Measurements from ENCODE around the gene KLHL21. TPM values are rescaled to one million over a fixed set of nuclear protein-coding genes. Genes with fewer than 3 reads are reported as not detected.
A peak's percentile ranks its signal among the peaks of the same experiment; 100 is the strongest.

The KLHL21 gene
- total RNA-seq, 1 experiment from 2014 or later, result 35.9 TPM

GRCh38 chr1:6613361-6614018 lies 10.8 kb upstream of the KLHL21 start, which contains the start of gene PHF13:
PHF13 (plus strand) TSS chr1:6613731; CDS start chr1:6614067, 336 bp downstream.
- Histone ChIP-seq H3K9me3 (ENCODE audit: control insufficient read depth, insufficient read depth, low read depth, low read length) (no peaks in the 10 kb centered on the region), H3K4me1 (ENCODE audit: control insufficient read depth, insufficient read depth, low read length) (peaks cover 22% of the 10 kb centered on the region), H3K27me3 (ENCODE audit: control insufficient read depth, insufficient read depth, low read length) (no peaks in the 10 kb centered on the region), H3K27ac (ENCODE audit: low read length) (peak within 1 kb of the TSS; percentile 95), H3K4me3 (ENCODE audit: low read depth in 2 of 2, low read length in 2 of 2) (peak within 1 kb of the TSS; percentile 89 to 90), H3K36me3 (ENCODE audit: control insufficient read depth, insufficient read depth, low read length) (no peaks in the 10 kb centered on the region; the same call in 1 of the 2 replicates)
- ChIA-PET POLR2A (interaction anchor here (0.6 kb wide), 1 partner anchor 200 kb away, joined by 3 read pairs; no protein-coding TSS in a partner anchor), CTCF (interaction anchor here (0.7 kb wide), 1 partner anchor 12 kb away, joined by 3 read pairs; no protein-coding TSS in a partner anchor)
- no TSS peak for BruUV-seq (replicated peaks)
- peak; percentile 84 for DNase-seq (ENCODE audit: low read depth, low spot score)
- peak; percentile 95 for ATAC-seq
- in situ Hi-C loops (cut with HindIII; ENCODE audit: low pct_unique_long_range_greater_than_20kb, low sequenced_read_pairs) (no loop called here), intact Hi-C loops (cut with micrococcal nuclease; ENCODE audit: unreplicated experiment) (no loop called here)
- no peak for TF ChIP-seq REST (IDR thresholded peaks at IDR 0.05; ENCODE audit: insufficient read depth in 1 of 2, low read depth in 2 of 2, low read length in 1 of 2)
- TF ChIP-seq SIN3A (IDR thresholded peaks at IDR 0.05; ENCODE audit: borderline replicate concordance, insufficient read depth, low read depth, low read length), result peak; percentile 23; the same call in 1 of the 2 replicates

GRCh38 chr1:6612641-6613360 lies 10.1 kb upstream of the KLHL21 start:
- ChIA-PET CTCF (interaction anchor here (1.0 kb wide), 1 partner anchor 9 kb away, joined by 3 read pairs; no protein-coding TSS in a partner anchor), POLR2A (interaction anchor here (0.6 kb wide), 1 partner anchor 199 kb away, joined by 3 read pairs; no protein-coding TSS in a partner anchor)
- Histone ChIP-seq H3K27ac (ENCODE audit: low read length) (peak overlapping the region; percentile 95), H3K4me1 (ENCODE audit: control insufficient read depth, insufficient read depth, low read length) (peaks cover 22% of the 10 kb centered on the region), H3K36me3 (ENCODE audit: control insufficient read depth, insufficient read depth, low read length) (no peaks in the 10 kb centered on the region; the same call in 1 of the 2 replicates), H3K27me3 (ENCODE audit: control insufficient read depth, insufficient read depth, low read length) (no peaks in the 10 kb centered on the region), H3K9me3 (ENCODE audit: control insufficient read depth, insufficient read depth, low read depth, low read length) (no peaks in the 10 kb centered on the region), H3K4me3 (ENCODE audit: low read depth in 2 of 2, low read length in 2 of 2) (peak overlapping the region; percentile 89 to 90)
- intact Hi-C loops (cut with micrococcal nuclease; ENCODE audit: unreplicated experiment) (no loop called here), in situ Hi-C loops (cut with HindIII; ENCODE audit: low pct_unique_long_range_greater_than_20kb, low sequenced_read_pairs) (no loop called here)
- ATAC-seq (peak; percentile 72), DNase-seq (ENCODE audit: low read depth, low spot score) (no peak)
- BruUV-seq (replicated peaks), result no TSS peak
- no peak for TF ChIP-seq TCF7L2 (IDR thresholded peaks at IDR 0.05; ENCODE audit: low read depth, low read length)
- peak; percentile 73 for TF ChIP-seq SIN3A (IDR thresholded peaks at IDR 0.05; ENCODE audit: borderline replicate concordance, insufficient read depth, low read depth, low read length)
- TF ChIP-seq POLR2AphosphoS5 (IDR thresholded peaks at IDR 0.05; ENCODE audit: low read depth, low read length), result peak; percentile 40; the same call in 1 of the 2 replicates

- DNase-seq (ENCODE audit: low read depth, low spot score) (no peak), ATAC-seq (no peak)
- BruUV-seq (replicated peaks), result no TSS peak
- no peak for TF ChIP-seq TCF7L2 (IDR thresholded peaks at IDR 0.05; ENCODE audit: low read depth, low read length)
- ChIA-PET POLR2A (no interaction called here), CTCF (interaction anchor here (1.0 kb wide), 1 partner anchor 8 kb away, joined by 3 read pairs; no protein-coding TSS in a partner anchor)
- Histone ChIP-seq H3K9me3 (ENCODE audit: control insufficient read depth, insufficient read depth, low read depth, low read length) (no peaks in the 10 kb centered on the region), H3K36me3 (ENCODE audit: control insufficient read depth, insufficient read depth, low read length) (no peaks in the 10 kb centered on the region; the same call in 1 of the 2 replicates), H3K27ac (ENCODE audit: low read length) (peak overlapping the region; percentile 97), H3K4me3 (ENCODE audit: low read depth in 2 of 2, low read length in 2 of 2) (peak overlapping the region; percentile 54 to 61), H3K27me3 (ENCODE audit: control insufficient read depth, insufficient read depth, low read length) (no peaks in the 10 kb centered on the region), H3K4me1 (ENCODE audit: control insufficient read depth, insufficient read depth, low read length) (peaks cover 19% of the 10 kb centered on the region)
- intact Hi-C loops (cut with micrococcal nuclease; ENCODE audit: unreplicated experiment) (no loop called here), in situ Hi-C loops (cut with HindIII; ENCODE audit: low pct_unique_long_range_greater_than_20kb, low sequenced_read_pairs) (no loop called here)
Observed at GRCh38 chr1:6603915-6604558, 1.4 kb upstream of the KLHL21 start.

All from Panc1 (cell line).